NCI-H1417 (cell line): ENCODE data around the gene RASSF5.

Experiments used
- DNase-seq, 3 experiments: peaks; one replicate each; lab custom pipeline; 2025; lab: John Stamatoyannopoulos, UW

RASSF5 gene

GRCh38 chr1:206634365-206635079 lies 127.2 kb downstream of the RASSF5 start:
- DNase-seq, result peak; percentile 86 to 100 (median 93)

GRCh38 chr1:206635080-206635977 lies 128.0 kb downstream of the RASSF5 start, which contains the start of gene DYRK3:
Gene DYRK3, plus strand, starts transcription at chr1:206635536. Its CDS starts 168 bp downstream, at chr1:206635704.
- DNase-seq, result peak; percentile 95 to 99 (median 96)

GRCh38 chr1:206635978-206636345 lies 128.6 kb downstream of the RASSF5 start:
- peak in 2 of 3 experiments; percentile 51 to 78 for DNase-seq

- peak in 1 of 3 experiments; percentile 31 for DNase-seq
Measured at GRCh38 chr1:206636671-206637070, 129.3 kb downstream of the RASSF5 start.

GRCh38 chr1:206637605-206638004 lies 130.3 kb downstream of the RASSF5 start:
- no peak for DNase-seq
